ENCODE measurements around the gene ADAMTS10.
"Not testable (repeated sequence)": the region's sequence is repeated elsewhere in the genome, so short reads cannot be mapped to it uniquely, and the experiment has no call there.

GRCh38 chr19:8622886-8623285 is 12.4 kb upstream of the ADAMTS10 start:
- TF ChIP-seq CTCF (IDR thresholded peaks at IDR 0.05; ENCODE audit: poor library complexity), result peak; percentile 14
- not testable (repeated sequence) for TF ChIP-seq EZH2 (IDR thresholded peaks at IDR 0.05; ENCODE audit: borderline replicate concordance); EZH2phosphoT487 (IDR thresholded peaks at IDR 0.05; ENCODE audit: low read depth, severe bottlenecking, unreplicated experiment)
